ENCODE results near the gene ZNF616. TPM values are rescaled to one million over a fixed set of nuclear protein-coding genes. Genes with fewer than 3 reads are reported as not detected.

ZNF616 gene
- polyA plus RNA-seq, 1 donor (not counting 4 experiments of a cell fraction or from before 2014, with no cell fraction given), result 7.6 TPM

- dilution Hi-C loops (cut with MboI; ENCODE audit: extremely low pct_ligation_motif_present, low sequenced_read_pairs), result no loop called here
- H3K27ac ChIP-seq (ENCODE audit: control insufficient read depth, insufficient read depth, low read length), result peak overlapping the region; percentile 87
These were observed 821 bp downstream of the ZNF616 start for GRCh38 chr19:52138983-52139251.

GRCh38 chr19:52138278-52138982, 1.3 kb downstream of the ZNF616 start:
- Histone ChIP-seq H3K79me2 (ENCODE audit: control insufficient read depth, insufficient read depth, low read length) (peaks cover 45% of the 10 kb centered on the region), H3K9me1 (ENCODE audit: control insufficient read depth, extremely low read depth, insufficient read depth, low read length) (no peaks in the 10 kb centered on the region), H4K20me1 (ENCODE audit: control insufficient read depth, extremely low read depth, insufficient read depth, low read length) (no peaks in the 10 kb centered on the region), H3K36me3 (ENCODE audit: control insufficient read depth in 2 of 2, extremely low read depth in 1 of 2, insufficient read depth in 2 of 2, low read length in 2 of 2) (peaks cover 0 to 2% of the 10 kb centered on the region in 2 experiments), H3K9ac (ENCODE audit: control insufficient read depth, extremely low read depth, insufficient read depth, low read length) (peak overlapping the region; percentile 85), H3K27me3 (ENCODE audit: control insufficient read depth, extremely low read depth, insufficient read depth, low read length) (no peaks in the 10 kb centered on the region), H3K4me1 (ENCODE audit: control insufficient read depth, extremely low read depth, insufficient read depth, low read length) (peaks cover 22% of the 10 kb centered on the region), H3K27ac (ENCODE audit: control insufficient read depth, insufficient read depth, low read length) (peak overlapping the region; percentile 87), H3K9me3 (ENCODE audit: control insufficient read depth, low read depth, low read length) (peaks cover 8% of the 10 kb centered on the region), H3K4me3 (ENCODE audit: control insufficient read depth in 2 of 3, extremely low read depth in 1 of 3, insufficient read depth in 2 of 3, low read depth in 1 of 3, low read length in 3 of 3) (peak overlapping the region; percentile 72 to 94 (median 91)), H3K4me2 (ENCODE audit: control insufficient read depth, extremely low read depth, insufficient read depth, low read depth, low read length) (peak overlapping the region; percentile 86), H2AFZ (ENCODE audit: control insufficient read depth, low read length) (peak overlapping the region; percentile 97)
- no peak for DNase-seq (ENCODE audit: low read depth, low spot score)
- TF ChIP-seq, protein P1, sequence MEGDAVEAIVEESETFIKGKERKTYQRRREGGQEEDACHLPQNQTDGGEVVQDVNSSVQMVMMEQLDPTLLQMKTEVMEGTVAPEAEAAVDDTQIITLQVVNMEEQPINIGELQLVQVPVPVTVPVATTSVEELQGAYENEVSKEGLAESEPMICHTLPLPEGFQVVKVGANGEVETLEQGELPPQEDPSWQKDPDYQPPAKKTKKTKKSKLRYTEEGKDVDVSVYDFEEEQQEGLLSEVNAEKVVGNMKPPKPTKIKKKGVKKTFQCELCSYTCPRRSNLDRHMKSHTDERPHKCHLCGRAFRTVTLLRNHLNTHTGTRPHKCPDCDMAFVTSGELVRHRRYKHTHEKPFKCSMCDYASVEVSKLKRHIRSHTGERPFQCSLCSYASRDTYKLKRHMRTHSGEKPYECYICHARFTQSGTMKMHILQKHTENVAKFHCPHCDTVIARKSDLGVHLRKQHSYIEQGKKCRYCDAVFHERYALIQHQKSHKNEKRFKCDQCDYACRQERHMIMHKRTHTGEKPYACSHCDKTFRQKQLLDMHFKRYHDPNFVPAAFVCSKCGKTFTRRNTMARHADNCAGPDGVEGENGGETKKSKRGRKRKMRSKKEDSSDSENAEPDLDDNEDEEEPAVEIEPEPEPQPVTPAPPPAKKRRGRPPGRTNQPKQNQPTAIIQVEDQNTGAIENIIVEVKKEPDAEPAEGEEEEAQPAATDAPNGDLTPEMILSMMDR (optimal IDR thresholded peaks at IDR 0.05 in 1 of 3, IDR thresholded peaks at IDR 0.05 in 1 of 3, conservative IDR thresholded peaks at IDR 0.05 in 1 of 3; ENCODE audit: extremely low read depth in 1 of 3, insufficient read depth in 2 of 3, low read length in 3 of 3), result no peak
- TF ChIP-seq EZH2 (IDR thresholded peaks at IDR 0.05; ENCODE audit: low read length), result no peak
- no peak for FAIRE-seq
- dilution Hi-C loops (cut with MboI; ENCODE audit: extremely low pct_ligation_motif_present, low sequenced_read_pairs), result no loop called here

More at GRCh38 chr19:52138983-52139251, 821 bp downstream of the ZNF616 start:
- peaks cover 0 to 2% of the 10 kb centered on the region in 2 experiments for H3K36me3 ChIP-seq (ENCODE audit: control insufficient read depth in 2 of 2, extremely low read depth in 1 of 2, insufficient read depth in 2 of 2, low read length in 2 of 2)
- H3K4me1 ChIP-seq (ENCODE audit: control insufficient read depth, extremely low read depth, insufficient read depth, low read length), result peaks cover 22% of the 10 kb centered on the region
- H3K9me3 ChIP-seq (ENCODE audit: control insufficient read depth, low read depth, low read length), result peaks cover 11% of the 10 kb centered on the region
- H4K20me1 ChIP-seq (ENCODE audit: control insufficient read depth, extremely low read depth, insufficient read depth, low read length), result no peaks in the 10 kb centered on the region
- peak overlapping the region; percentile 86 for H3K4me2 ChIP-seq (ENCODE audit: control insufficient read depth, extremely low read depth, insufficient read depth, low read depth, low read length)
- peak overlapping the region; percentile 72 to 94 (median 91) for H3K4me3 ChIP-seq (ENCODE audit: control insufficient read depth in 2 of 3, extremely low read depth in 1 of 3, insufficient read depth in 2 of 3, low read depth in 1 of 3, low read length in 3 of 3)
- H2AFZ ChIP-seq (ENCODE audit: control insufficient read depth, low read length), result peak overlapping the region; percentile 97
- peaks cover 42% of the 10 kb centered on the region for H3K79me2 ChIP-seq (ENCODE audit: control insufficient read depth, insufficient read depth, low read length)
- TF ChIP-seq, protein P1 (optimal IDR thresholded peaks at IDR 0.05 in 1 of 3, IDR thresholded peaks at IDR 0.05 in 1 of 3, conservative IDR thresholded peaks at IDR 0.05 in 1 of 3; ENCODE audit: extremely low read depth in 1 of 3, insufficient read depth in 2 of 3, low read length in 3 of 3), result no peak
- TF ChIP-seq EZH2 (IDR thresholded peaks at IDR 0.05; ENCODE audit: low read length), result no peak
- FAIRE-seq (no peak), DNase-seq (ENCODE audit: low read depth, low spot score) (no peak)
- no peaks in the 10 kb centered on the region for H3K27me3 ChIP-seq (ENCODE audit: control insufficient read depth, extremely low read depth, insufficient read depth, low read length)
- no peaks in the 10 kb centered on the region for H3K9me1 ChIP-seq (ENCODE audit: control insufficient read depth, extremely low read depth, insufficient read depth, low read length)
- peak overlapping the region; percentile 85 for H3K9ac ChIP-seq (ENCODE audit: control insufficient read depth, extremely low read depth, insufficient read depth, low read length)
